HG03460 (cell line): ENCODE results near the gene SPSB2.
A peak's percentile ranks its signal among the peaks of the same experiment; 100 is the strongest.
"Not testable (repeated sequence)": the region's sequence is repeated elsewhere in the genome, so short reads cannot be mapped to it uniquely, and the experiment has no call there.

Experiments used
- ATAC-seq: cut with Tn5 transposase; IDR thresholded peaks from one replicate; pipeline ENCODE4 v1.9.1; 2021; ENCODE audit not compliant: unreplicated experiment

Gene SPSB2

DNA sequence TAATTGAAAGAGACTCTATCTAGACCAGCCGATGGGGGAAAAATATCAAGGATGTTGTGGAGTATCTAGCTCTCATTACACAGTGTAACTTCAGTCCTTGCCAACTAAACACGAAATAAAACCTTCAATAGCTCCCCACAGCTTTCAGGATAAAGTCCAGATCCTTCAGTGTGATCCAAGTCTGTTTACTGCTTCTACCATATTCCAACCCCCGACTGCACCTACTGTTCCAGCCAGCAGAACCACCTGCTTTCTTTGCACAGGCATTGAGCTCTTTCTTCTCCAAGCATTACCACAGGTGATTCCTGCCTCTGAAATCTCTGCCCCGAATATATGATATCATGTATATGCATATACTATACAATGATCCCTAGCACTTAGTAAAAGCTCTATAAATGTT, 29.3 kb upstream of the SPSB2 start:
- no peak for ATAC-seq

DNA sequence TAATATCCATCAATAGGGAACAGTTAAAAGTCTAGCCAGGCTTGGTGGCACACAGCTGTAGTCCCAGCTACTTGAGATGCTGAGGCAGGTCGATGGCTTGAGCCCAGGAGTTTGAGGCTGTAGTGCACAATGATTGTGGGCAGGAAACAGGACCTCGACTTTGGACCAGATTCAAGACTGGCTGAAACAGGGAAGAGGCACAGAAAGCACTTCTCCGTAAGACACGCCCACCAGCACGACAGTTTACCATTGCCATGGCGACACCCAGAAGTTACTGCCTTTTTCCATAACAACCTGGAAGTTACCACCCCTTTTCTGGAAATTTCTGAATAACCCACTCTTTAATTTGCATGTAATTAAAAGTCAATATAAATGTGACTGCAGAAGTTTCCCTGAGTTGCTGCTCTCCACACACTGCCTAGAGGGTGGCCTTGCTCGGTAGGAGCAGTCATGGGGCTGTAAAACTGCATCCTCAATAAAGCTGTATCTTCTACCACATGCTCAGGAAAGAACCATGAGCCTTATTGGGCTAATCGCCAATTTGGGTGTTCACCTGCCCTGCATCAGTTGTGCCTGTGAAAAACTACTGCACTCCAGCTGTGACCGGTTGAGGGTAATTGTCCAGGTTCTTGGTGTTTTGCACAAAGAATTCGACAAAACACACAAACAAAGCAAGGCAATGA, 26.9 kb upstream of the SPSB2 start:
- no peak for ATAC-seq

DNA sequence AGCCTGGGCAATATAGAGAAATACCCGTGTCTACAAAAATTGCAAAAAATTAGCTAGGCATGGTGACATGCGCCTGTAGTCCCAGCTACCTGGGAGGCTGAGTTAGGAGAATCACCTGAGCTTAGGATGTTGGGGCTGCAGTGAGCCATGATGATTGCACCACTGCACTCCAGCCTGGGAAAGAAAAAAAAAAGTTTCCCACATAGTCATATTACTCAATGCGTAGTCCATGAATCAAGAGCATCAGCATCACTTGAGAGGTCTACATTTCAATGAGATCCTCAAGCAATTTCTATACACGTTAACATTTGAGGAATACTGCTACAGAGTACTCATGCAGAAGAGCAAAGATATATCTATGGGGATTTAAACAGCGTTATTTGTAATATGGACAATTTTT, 26.3 kb upstream of the SPSB2 start:
- no peak for ATAC-seq

DNA sequence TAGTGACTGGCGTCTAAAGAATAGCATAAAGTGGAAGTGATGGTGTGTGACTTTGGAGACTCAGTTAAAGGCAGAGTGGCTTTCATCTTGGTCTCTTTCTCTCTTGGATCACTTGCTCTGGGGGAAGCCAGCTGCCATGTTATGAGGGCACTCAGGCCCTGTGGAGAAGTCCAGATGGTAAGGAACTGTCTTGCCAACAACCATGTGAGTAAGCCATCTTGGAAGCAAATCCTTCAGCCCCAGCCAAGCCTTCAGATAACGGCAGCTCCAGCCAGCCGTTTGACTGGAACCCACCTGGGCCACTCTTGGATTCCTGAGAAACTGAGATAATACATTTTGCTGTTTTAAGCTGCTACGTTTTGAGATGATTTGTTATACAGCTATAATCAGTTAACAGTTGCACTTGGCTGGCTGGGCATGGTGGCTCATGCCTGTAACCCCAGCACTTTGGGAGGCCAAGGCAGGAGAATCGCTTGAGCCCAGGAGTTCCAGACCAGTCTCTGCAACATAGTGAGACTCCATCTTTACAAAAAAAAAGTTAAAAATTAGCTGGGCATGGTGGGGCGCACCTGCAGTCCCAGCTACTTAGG, 23.8 kb upstream of the SPSB2 start:
- ATAC-seq: no peak

DNA sequence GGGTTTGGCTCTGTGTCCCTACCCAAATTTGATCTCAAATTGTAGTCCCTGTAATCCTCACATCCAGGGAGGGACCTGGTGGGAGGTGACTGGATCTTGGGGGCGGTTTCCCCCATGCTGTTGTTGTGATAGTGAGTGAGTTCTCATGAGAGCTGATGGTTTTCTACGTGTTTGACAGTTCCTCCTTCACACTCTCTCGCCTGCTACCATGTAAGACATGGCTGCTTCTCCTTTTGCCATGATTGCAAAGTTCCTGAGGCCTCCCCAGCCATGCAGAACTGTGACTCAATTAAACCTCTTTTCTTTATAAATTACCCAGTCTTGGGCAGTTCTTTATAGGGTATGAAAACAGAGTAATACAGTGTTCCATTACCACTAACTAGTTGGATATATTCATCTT, 21.2 kb upstream of the SPSB2 start:
- ATAC-seq: no peak

DNA sequence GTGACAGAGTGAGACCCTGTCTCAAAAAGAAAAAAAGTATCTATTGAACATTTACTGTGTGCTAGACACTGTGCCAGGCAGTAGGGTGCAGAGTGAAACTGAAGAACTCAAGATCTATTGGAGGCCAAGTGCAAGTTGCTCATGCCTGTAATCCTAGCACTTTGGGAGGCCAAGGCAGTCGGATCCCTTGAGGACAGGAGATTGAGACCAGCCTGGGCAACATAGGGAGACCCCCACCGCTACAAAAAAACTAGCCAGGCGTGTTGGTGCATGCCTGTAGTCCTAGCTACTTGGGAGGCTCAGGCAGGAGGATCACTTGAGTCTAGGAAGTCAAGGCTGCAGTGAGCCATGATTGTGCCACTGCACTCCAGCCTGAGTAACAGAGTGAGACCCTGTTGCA, 19.6 kb upstream of the SPSB2 start:
- ATAC-seq: not testable (repeated sequence)

DNA sequence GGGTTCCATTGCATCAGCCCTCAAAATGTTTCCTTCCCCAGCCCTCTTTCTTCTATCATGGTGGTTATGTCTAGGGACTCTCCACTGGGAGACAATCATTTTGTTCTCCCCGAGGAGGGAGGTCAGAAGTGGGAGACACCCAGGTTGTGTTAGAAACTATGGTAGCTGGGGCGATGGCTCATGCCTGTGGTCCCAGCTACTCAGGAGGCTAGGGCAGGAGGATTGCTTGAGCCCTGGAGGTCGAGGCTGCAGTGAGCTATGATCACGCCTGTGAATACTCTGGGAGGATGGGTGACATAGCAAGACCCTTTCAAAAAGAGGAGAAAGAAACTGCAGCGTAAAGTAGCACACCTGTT, 18.5 kb upstream of the SPSB2 start:
- ATAC-seq: peak; percentile 4

DNA sequence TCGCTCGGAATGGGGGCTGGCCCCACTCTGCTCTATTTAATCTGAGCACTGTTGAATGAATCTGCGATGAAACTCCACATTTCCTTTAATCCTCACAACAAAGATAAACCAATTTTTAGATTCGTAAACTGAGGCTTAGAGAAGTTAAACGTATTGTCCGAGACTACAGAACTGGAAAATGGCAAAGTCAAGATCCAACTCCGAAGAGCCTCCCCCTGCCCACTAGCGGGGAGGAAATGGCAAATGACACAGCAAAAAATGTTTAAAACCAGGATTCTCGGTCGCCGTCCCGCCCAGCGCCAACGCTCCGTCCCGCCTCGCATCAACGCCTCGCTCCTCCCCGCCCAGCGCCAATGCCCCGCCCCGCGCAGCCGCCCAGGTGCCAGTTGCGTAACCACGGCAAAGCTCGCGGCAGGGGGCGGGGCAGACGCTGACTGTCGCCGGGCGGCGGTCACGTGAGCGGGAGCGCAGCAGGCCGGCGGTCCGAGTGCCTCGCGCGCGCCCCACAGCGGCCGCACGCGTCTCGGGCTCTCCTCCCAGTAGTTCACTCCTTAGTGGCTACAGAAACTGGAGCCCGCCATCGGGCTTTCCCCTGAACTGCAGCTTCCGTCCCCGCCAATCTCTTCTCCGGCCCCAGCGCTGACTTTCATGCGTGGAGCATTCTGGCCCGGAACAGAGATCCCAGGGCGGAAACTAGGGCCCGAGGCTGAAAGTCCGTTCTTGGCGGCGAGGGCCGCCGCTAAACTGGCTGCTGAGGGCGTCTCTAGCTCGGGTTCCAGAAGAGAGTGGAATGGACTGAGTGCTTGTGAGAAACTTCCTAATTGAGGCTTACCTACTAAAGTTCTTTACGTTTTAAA, 17.9 kb upstream of the SPSB2 start:
- ATAC-seq: peak; percentile 92

DNA sequence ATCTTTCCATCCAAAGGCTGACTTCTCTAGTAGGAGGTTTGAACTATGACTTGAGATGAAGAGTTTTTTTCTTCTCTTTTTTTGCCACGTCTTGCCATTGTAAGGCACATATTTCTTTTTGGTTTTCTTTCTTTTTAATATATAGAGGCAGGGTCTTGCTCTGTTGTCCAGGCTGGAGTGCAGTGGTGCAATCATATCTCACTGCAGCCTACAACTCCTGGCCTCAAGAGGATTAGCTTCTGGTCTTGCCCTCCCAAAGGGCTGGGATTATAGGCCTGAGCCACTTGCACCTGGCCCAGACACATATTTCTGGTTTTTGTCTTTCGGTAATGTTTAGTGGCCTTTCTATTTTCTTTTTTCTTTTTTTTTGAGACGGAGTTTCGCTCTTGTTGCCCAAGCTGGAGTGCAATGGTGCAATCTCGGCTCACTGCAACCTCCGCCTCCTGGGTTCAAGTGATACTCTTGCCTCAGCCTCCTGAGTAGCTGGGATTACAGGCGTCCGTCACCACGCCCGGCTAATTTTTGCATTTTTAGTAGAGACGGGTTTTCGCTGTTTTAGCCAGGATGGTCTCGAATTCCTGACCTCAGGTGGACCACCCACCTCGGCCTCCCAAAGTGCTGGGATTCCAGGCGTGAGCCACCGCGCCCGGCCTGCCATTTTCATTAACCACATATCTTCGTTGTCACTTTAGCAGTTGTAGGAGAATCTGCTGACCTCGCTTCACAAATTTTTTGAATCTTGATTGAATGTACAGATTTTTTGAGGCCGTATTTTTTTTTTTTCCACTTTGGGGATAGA, 16.9 kb upstream of the SPSB2 start:
- not testable (repeated sequence) for ATAC-seq

DNA sequence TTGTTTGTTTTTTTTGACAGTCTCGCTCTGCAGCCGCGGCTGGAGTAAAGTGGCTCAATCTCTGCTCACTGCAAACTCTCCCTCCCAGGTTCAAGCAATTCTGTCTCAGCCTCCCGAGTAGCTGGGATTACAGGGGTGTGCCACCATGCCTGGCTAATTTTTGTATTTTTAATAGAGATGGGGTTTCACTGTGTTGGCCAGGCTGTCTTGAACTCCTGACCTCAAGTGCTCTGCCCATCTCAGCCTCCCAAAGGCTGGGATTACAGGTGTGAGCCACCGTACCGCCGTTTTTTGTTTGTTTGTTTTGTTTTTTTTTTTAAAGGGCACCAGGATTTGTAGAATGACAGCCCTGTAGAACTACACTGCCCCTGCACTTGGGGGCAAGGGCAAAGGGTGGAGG, 15.7 kb upstream of the SPSB2 start:
- ATAC-seq: not testable (repeated sequence)

DNA sequence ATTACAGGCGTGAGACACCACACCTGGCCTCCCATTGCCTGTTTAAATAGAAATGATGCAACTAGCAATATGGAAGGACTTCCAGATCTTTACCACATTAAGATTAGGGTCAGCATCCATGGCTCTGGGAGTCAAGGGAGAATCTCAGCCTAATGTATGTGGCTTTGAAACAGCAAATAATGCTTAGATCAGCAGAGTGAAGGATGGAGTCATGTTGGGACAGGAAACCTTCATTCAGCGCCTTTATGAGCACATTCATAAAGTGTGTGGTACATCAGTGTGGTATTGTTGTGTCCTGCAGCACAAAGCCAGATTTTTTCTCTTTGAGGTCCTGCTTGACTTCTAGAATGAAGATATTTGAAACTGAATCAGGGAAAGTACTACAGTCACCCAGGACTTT, 15.3 kb upstream of the SPSB2 start:
- no peak for ATAC-seq

DNA sequence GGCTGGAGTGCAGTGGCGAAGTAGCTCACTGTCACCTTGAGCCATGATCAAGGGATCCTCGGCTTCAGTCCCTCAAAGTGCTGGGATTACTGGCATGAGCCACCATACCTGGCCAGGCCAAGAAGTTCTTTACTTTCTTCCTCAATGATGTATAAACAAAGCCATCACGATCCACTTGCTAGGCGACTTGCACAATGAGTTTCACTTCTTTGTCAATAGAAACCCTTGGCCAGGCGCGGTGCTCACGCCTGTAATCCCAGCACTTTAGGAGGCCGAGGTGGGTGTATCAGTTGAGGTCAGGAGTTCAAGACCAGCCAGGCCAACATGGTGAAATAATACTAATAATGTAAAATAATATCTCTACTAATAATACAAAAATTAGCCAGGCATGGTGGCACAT, 14.4 kb upstream of the SPSB2 start:
- no peak for ATAC-seq

DNA sequence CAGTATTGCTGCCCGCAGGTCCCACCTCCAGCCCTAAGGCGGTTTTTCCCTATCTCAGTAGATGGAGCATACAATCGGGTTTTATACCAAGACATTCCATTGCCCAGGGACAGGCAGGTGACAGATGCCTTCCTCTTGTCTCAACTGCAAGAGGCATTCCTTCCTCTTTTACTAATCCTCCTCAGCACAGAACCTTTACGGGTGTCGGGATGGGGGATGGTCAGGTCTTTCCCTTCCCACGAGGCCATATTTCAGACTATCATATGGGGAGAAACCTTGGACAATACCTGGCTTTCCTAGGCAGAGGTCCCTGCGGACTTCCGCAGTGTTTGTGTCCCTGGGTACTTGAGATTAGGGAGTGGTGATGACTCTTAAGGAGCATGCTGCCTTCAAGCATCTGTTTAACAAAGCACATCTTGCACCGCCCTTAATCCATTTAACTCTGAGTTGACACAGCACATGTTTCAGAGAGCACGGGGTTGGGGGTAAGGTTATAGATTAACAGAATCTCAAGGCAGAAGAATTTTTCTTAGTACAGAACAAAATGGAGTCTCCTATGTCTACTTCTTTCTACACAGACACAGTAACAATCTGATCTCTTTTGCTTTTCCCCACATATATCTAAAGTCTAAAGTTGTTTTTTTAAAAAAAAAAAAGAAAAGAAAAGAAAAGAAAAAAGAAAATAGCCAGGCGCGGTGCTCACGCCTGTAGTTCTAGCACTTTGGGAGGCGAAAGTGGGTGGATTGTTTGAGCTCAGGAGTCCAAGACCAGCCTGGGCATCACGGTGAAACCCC, 13.3 kb upstream of the SPSB2 start:
- ATAC-seq: not testable (repeated sequence)

DNA sequence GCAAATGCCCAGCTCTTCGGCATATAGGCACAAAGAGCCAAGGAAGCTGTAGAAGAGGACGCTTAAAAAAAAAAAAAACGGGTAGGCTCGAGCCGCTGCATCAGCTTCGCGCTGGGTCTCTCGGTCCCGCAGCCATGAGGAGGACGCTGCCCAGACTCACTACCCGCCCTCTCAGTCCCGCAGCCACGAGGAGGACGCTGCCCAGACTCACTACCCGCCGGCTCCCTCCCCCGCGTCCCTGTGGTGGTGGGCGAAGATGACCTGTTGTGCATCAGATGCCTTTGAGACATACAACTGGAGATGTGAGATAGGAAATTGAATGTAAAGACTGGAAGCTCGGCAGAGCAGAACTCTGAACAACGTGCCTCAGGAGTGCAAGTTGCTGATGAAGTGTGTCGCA, 11.4 kb upstream of the SPSB2 start:
- ATAC-seq: no peak

DNA sequence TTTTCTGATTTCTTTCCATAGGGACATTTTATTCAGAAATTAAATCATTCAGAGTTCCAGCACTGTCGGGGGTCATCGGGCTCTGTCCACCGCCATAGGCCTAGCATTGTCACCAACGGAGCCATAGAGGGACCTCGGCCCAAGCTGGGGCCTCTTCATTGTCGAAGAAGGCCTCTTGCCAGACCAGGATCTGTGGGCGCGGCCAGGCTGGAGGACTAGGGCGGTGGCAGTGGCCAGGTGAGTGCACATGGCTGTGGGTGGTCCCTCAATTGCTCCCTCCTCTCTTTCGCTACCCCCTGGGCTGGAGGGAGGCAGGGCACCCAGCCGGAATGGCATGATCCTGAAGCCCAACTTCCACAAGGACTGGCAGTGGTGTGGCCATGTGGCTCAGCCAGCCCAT, 10.6 kb upstream of the SPSB2 start:
- no peak for ATAC-seq

DNA sequence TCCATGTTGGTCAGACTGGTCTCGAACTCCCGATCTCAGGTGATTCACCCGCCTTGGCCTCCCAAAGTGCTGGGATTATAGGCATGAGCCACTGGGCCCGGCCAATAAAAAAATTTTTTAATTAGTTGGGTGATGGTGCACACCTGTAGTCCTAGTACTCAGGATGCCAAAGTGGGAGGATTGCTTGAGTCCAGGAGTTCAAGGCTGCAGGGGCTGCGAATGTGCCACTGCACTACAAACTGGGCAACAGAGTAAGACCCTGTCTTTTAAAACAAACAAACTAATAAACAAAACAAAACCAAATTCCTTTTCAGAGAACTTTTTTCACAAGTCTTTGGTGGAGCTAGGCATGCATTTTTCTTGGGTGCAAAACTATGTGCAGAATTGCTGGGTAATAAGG, 10.1 kb upstream of the SPSB2 start:
- ATAC-seq: no peak

DNA sequence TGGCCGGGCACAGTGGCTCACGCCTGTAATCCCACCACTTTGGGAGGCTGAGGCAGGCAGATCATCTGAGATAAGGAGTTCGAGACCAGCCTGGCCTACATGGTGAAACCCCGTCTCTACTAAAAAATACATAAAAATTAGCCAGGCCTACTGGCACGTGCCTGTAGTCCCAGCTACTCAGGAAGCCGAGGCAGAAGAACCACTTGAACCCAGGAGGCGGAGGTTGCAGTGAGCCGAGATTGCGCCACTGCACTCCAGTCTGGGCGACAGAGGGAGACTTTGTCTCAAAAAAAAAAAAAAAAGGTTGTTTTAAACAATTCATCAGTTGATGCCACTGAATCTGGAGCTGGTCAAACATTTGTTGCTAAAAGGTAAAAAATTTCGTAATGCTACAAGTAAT, 6.7 kb upstream of the SPSB2 start:
- not testable (repeated sequence) for ATAC-seq

DNA sequence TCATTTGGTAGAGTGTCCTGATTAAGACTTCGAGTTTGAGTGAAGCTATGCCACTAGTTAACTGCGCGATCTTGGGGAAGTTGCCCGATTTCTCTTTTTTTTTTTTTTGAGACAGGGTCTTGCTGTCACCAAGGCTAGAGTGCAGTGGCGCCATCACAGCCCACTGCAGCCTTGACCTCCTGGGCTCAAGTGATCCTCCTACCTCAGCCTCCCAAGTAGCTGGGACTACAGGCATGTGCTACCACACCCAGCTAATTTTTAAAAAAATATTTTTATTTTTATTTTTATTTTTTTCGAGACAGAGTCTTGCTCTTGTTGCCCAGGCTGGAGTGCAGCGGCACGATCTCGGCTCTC, 889 bp upstream of the SPSB2 start:
- ATAC-seq: not testable (repeated sequence)

DNA sequence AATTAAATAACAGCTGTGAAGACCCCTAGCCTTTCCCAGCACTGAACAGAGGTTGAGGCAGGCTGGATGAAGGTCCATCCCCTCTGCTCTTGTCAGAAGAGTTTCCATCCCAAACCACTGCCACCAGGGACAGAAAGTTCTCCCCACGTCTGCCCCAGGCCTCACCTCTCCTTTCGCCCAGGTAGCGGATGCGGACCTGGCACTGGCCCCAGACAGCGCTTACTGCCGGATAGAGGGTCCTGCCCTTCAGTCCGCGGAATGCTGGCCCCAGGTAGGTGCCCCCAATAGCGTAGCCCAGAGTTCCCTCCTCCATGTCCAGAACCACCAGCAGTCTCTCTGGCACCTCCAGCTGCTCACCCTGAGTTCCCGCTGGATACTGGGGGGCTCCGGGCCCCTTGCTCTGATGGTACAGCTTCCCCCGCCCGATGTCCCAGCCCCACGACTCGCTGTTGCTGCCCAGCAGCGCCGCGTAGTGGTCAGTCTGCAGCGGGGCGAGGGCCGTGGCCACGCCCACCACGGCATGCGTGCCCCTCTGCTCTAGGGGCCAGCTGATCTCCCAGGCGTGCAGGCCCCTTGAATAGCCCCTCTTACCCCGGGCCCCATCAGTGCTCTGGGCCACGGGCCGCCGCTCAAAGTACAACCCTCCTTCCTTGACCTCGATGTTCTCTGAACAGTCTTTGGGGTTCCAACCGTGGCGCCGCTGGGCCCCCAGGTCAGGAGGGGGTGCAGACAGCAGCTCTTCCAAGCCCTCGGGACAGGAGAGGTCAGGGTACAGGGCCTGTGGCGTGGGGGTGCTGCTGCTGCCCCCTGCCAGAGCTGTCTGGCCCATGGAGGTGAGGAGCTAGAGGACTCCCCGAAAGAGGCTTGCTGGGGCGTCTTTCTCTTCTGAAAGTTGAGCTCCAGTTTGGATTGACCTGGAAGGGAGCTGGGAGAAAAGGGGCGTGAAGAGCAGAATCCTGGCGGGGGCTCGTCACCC, 742 bp downstream of the SPSB2 start:
- ATAC-seq: no peak
